ENCODE data around the gene NOVA2. TPM values are rescaled to one million over a fixed set of nuclear protein-coding genes. Genes with fewer than 3 reads are reported as not detected.

The NOVA2 gene
- total RNA-seq, 4 donors from 2014 or later, result 1.5 to 3.6 (median 2.6) TPM

DNA sequence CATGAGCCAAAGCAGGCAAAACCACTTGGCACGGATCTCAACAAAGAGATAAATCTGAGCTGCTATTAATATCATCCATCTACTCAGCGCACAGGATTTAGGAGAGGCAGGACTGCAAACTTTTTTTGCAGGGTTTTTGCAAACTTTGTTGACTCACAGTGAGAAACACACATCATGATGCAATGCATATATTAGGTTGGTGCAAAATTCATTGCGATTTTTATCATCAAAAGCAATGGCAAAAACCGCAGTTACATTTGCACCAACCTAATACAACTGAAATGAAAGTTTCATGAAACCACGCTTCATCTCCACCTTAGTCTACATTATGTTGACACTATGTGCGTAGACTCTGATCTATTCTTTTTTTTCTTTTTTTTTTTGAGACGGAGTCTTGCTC is 4.5 kb upstream of the NOVA2 start:
- no peak for TF ChIP-seq POLR2A (IDR thresholded peaks at IDR 0.05)
- TF ChIP-seq, protein P1, sequence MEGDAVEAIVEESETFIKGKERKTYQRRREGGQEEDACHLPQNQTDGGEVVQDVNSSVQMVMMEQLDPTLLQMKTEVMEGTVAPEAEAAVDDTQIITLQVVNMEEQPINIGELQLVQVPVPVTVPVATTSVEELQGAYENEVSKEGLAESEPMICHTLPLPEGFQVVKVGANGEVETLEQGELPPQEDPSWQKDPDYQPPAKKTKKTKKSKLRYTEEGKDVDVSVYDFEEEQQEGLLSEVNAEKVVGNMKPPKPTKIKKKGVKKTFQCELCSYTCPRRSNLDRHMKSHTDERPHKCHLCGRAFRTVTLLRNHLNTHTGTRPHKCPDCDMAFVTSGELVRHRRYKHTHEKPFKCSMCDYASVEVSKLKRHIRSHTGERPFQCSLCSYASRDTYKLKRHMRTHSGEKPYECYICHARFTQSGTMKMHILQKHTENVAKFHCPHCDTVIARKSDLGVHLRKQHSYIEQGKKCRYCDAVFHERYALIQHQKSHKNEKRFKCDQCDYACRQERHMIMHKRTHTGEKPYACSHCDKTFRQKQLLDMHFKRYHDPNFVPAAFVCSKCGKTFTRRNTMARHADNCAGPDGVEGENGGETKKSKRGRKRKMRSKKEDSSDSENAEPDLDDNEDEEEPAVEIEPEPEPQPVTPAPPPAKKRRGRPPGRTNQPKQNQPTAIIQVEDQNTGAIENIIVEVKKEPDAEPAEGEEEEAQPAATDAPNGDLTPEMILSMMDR (IDR thresholded peaks at IDR 0.05), result no peak
- intact Hi-C loops (cut with DNase I), result no loop called here
- DNase-seq, result no peak
- H3K4me3 ChIP-seq (replicated peaks in 1 of 3), result no peak overlapping the region
- H3K9me3 ChIP-seq, result no peaks in the 10 kb centered on the region
- no peak overlapping the region for H3K27ac ChIP-seq
- H3K27me3 ChIP-seq, result no peaks in the 10 kb centered on the region
- no peaks in the 10 kb centered on the region for H3K36me3 ChIP-seq
- WGBS, 2 donors, result 74 to 80% methylated on average over 7 of the region's 7 CpGs
- no peaks in the 10 kb centered on the region for H3K4me1 ChIP-seq

DNA sequence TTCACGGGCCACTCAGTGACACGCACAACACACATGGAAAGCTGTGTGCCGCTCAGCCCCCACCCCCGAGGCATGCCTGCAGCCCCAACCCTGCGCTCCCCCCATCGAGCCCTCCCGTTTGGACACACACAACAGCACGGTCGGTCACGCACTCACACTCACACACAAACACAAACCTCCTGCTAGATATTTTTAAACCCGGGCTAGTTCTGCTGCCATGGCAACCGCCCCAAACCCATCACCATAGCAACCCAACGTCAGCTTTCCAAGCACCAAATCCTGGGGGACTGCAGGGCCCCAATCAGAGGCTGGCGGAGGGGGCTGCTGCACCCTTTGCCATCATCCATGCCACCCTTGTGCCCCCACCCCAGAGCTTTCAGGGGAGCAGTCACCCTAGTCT is 2.5 kb upstream of the NOVA2 start:
- no peak overlapping the region for H3K27ac ChIP-seq
- no peak for DNase-seq
- no peak overlapping the region for H3K4me3 ChIP-seq (replicated peaks in 1 of 3)
- no peaks in the 10 kb centered on the region for H3K9me3 ChIP-seq
- intact Hi-C loops (cut with DNase I), result no loop called here
- 42 to 46% methylated on average over 8 to 14 of the region's 14 CpGs for WGBS, 2 donors
- TF ChIP-seq, protein P1 (IDR thresholded peaks at IDR 0.05), result no peak
- no peak for TF ChIP-seq POLR2A (IDR thresholded peaks at IDR 0.05)
- no peaks in the 10 kb centered on the region for H3K36me3 ChIP-seq
- no peaks in the 10 kb centered on the region for H3K4me1 ChIP-seq
- peaks cover 7% of the 10 kb centered on the region for H3K27me3 ChIP-seq

DNA sequence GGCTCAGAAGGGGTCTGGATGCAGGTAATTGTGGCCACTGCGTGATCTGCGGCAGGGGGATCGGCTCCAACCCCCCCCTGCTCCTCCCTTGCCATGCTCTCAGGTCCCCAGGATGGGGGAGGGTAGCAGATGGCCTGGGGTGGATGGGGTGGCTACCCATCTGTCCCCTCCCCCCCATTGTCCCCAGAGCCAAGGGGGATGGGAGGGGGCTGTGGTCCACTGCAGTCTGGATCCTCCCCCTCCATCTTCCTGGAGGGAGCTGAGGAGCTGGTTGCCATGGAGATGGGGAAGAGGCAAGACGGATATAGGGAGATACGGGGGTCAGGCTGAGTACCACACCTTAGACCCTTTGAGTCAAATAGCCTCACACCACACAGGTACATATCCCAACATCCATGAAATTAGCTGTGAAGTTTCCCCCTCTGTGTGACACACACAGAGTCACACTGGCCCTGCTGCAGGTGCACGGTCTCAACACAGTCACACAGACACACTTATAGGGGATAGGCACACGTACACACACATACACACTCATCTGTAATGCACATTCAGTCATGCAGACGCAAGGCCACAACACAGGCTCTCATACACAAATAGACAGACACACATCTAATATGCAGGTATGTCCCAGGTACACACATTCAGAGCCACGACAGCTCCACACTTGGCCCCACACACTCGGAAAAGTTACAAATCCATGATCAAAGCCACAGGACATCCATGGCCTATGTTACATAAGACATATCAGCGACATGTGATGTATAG is 1.8 kb upstream of the NOVA2 start:
- H3K9me3 ChIP-seq, result no peaks in the 10 kb centered on the region
- WGBS, 2 donors, result 62 to 77% methylated on average over 11 of the region's 11 CpGs
- H3K36me3 ChIP-seq, result no peaks in the 10 kb centered on the region
- peaks cover 7% of the 10 kb centered on the region for H3K27me3 ChIP-seq
- no peaks in the 10 kb centered on the region for H3K4me1 ChIP-seq
- TF ChIP-seq, protein P1 (IDR thresholded peaks at IDR 0.05), result no peak
- TF ChIP-seq POLR2A (IDR thresholded peaks at IDR 0.05), result no peak
- DNase-seq, result no peak
- intact Hi-C loops (cut with DNase I), result no loop called here
- H3K27ac ChIP-seq, result no peak overlapping the region
- no peak overlapping the region for H3K4me3 ChIP-seq (replicated peaks in 1 of 3)

DNA sequence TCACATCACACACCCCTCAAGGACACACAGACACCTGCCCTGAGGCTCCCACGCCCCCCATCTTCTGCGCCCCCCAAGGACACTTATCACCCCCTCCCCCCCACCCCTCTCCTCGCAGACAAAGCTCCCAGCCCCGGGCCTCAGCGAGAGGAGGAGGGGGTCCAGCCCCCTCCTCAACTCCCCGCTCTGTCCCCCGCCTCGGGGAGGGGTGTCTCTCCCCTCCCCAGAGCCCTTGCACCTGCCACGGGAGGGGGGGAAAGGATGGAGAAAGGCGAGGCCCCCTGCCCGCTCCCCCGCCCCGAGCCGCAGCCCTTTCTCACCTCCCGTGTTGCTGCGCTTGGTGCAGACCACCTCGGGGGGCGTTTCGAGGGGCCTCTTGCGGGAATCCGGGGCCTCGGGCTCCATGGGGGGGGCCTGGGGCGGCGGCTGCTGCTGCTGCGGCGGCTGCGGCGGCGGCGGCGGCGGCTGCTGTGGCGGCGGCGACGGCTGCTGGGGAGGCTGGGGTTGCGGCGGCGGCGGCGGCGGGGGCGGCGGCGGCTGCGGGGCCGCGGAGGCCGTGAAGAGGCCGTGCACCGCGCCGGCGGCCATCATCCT is 621 bp downstream of the NOVA2 start:
- intact Hi-C loops (cut with DNase I), result no loop called here
- no peaks in the 10 kb centered on the region for H3K36me3 ChIP-seq
- peak overlapping the region in 1 of 3 donors; percentile 24 for H3K4me3 ChIP-seq (replicated peaks in 1 of 3)
- no peak for DNase-seq
- WGBS, 2 donors, result 0 to 20% methylated on average over 1 to 2 of the region's 54 CpGs
- no peaks in the 10 kb centered on the region for H3K9me3 ChIP-seq
- H3K27me3 ChIP-seq, result peaks cover 7% of the 10 kb centered on the region
- H3K27ac ChIP-seq, result peak overlapping the region in 2 of 3 donors; percentile 43 to 52
- no peaks in the 10 kb centered on the region for H3K4me1 ChIP-seq
- TF ChIP-seq POLR2A (IDR thresholded peaks at IDR 0.05), result no peak
- TF ChIP-seq, protein P1 (IDR thresholded peaks at IDR 0.05), result no peak

Data from thyroid gland (tissue), 4 donors.